Measurements from ENCODE around the gene CELSR1. TPM values are rescaled to one million over a fixed set of nuclear protein-coding genes. Genes with fewer than 3 reads are reported as not detected.

The CELSR1 gene
- total RNA-seq, 2 donors from 2014 or later = 3.0 to 6.0 TPM

- ATAC-seq = no peak
- Mint-ChIP-seq H3K27ac (no peak overlapping the region), H3K4me3 (no peak overlapping the region), H3K27me3 (peaks cover 5% of the 10 kb centered on the region), H3K36me3 (ENCODE audit: low read depth) (no peaks in the 10 kb centered on the region), H3K4me1 (peaks cover 3% of the 10 kb centered on the region)
- DNase-seq = no peak
- no peaks in the 10 kb centered on the region for H3K9me3 ChIP-seq (ENCODE audit: control insufficient read depth, low read length, poor library complexity, severe bottlenecking)
Measured at GRCh38 chr22:46515208-46516111, 22.0 kb downstream of the CELSR1 start.

- no peak overlapping the region for H3K27ac Mint-ChIP-seq
Measured at GRCh38 chr22:46514592-46515207, 22.7 kb downstream of the CELSR1 start.

GRCh38 chr22:46513908-46514550 lies 23.4 kb downstream of the CELSR1 start:
- H3K36me3 Mint-ChIP-seq (ENCODE audit: low read depth) = no peaks in the 10 kb centered on the region
- no peaks in the 10 kb centered on the region for H3K9me3 ChIP-seq (ENCODE audit: control insufficient read depth, low read length, poor library complexity, severe bottlenecking)
- H3K4me3 Mint-ChIP-seq = no peak overlapping the region
- ATAC-seq (no peak), DNase-seq (no peak)
- peaks cover 3% of the 10 kb centered on the region for H3K4me1 Mint-ChIP-seq
- H3K27ac Mint-ChIP-seq = no peak overlapping the region
- peaks cover 4% of the 10 kb centered on the region for H3K27me3 Mint-ChIP-seq

More at GRCh38 chr22:46514592-46515207, 22.7 kb downstream of the CELSR1 start:
- H3K4me3 Mint-ChIP-seq = no peak overlapping the region
- H3K27me3 Mint-ChIP-seq = peaks cover 4% of the 10 kb centered on the region
- peaks cover 3% of the 10 kb centered on the region for H3K4me1 Mint-ChIP-seq
- H3K9me3 ChIP-seq (ENCODE audit: control insufficient read depth, low read length, poor library complexity, severe bottlenecking) = no peaks in the 10 kb centered on the region
- no peaks in the 10 kb centered on the region for H3K36me3 Mint-ChIP-seq (ENCODE audit: low read depth)
- no peak for DNase-seq
- no peak for ATAC-seq

GRCh38 chr22:46512683-46513082 lies 24.7 kb downstream of the CELSR1 start:
- Mint-ChIP-seq H3K4me3 (no peak overlapping the region), H3K4me1 (peaks cover 3% of the 10 kb centered on the region), H3K27me3 (peaks cover 4% of the 10 kb centered on the region), H3K36me3 (ENCODE audit: low read depth) (no peaks in the 10 kb centered on the region), H3K27ac (no peak overlapping the region)
- no peaks in the 10 kb centered on the region for H3K9me3 ChIP-seq (ENCODE audit: control insufficient read depth, low read length, poor library complexity, severe bottlenecking)
- no peak for DNase-seq
- ATAC-seq = no peak

GRCh38 chr22:46512039-46512370 lies 25.4 kb downstream of the CELSR1 start:
- peaks cover 4% of the 10 kb centered on the region for H3K27me3 Mint-ChIP-seq
- H3K4me3 Mint-ChIP-seq = no peak overlapping the region
- DNase-seq (no peak), ATAC-seq (no peak)
- H3K4me1 Mint-ChIP-seq = no peaks in the 10 kb centered on the region
- H3K36me3 Mint-ChIP-seq (ENCODE audit: low read depth) = no peaks in the 10 kb centered on the region
- no peaks in the 10 kb centered on the region for H3K9me3 ChIP-seq (ENCODE audit: control insufficient read depth, low read length, poor library complexity, severe bottlenecking)
- H3K27ac Mint-ChIP-seq = no peak overlapping the region

- Mint-ChIP-seq H3K27me3 (peaks cover 4% of the 10 kb centered on the region), H3K27ac (peak overlapping the region; percentile 24), H3K36me3 (ENCODE audit: low read depth) (no peaks in the 10 kb centered on the region), H3K4me1 (no peaks in the 10 kb centered on the region), H3K4me3 (no peak overlapping the region)
- H3K9me3 ChIP-seq (ENCODE audit: control insufficient read depth, low read length, poor library complexity, severe bottlenecking) = no peaks in the 10 kb centered on the region
- no peak for ATAC-seq
- no peak for DNase-seq
Measured at GRCh38 chr22:46511151-46512038, 26.0 kb downstream of the CELSR1 start.

- Mint-ChIP-seq H3K4me3 (no peak overlapping the region), H3K4me1 (no peaks in the 10 kb centered on the region), H3K36me3 (ENCODE audit: low read depth) (no peaks in the 10 kb centered on the region), H3K27ac (no peak overlapping the region), H3K27me3 (peaks cover 4% of the 10 kb centered on the region)
- ATAC-seq (no peak), DNase-seq (no peak)
- H3K9me3 ChIP-seq (ENCODE audit: control insufficient read depth, low read length, poor library complexity, severe bottlenecking) = no peaks in the 10 kb centered on the region
Measured at GRCh38 chr22:46509416-46510089, 27.9 kb downstream of the CELSR1 start.

GRCh38 chr22:46508491-46508999 lies 28.9 kb downstream of the CELSR1 start:
- no peaks in the 10 kb centered on the region for H3K4me1 Mint-ChIP-seq
- no peaks in the 10 kb centered on the region for H3K36me3 Mint-ChIP-seq (ENCODE audit: low read depth)
- peaks cover 4% of the 10 kb centered on the region for H3K27me3 Mint-ChIP-seq
- H3K9me3 ChIP-seq (ENCODE audit: control insufficient read depth, low read length, poor library complexity, severe bottlenecking) = no peaks in the 10 kb centered on the region
- H3K4me3 Mint-ChIP-seq = no peak overlapping the region
- no peak overlapping the region for H3K27ac Mint-ChIP-seq
- no peak for DNase-seq
- ATAC-seq = no peak

- no peak for DNase-seq
- Mint-ChIP-seq H3K27me3 (peaks cover 4% of the 10 kb centered on the region), H3K4me3 (no peak overlapping the region), H3K36me3 (ENCODE audit: low read depth) (no peaks in the 10 kb centered on the region), H3K27ac (no peak overlapping the region), H3K4me1 (peaks cover 2% of the 10 kb centered on the region)
- ATAC-seq = no peak
- no peaks in the 10 kb centered on the region for H3K9me3 ChIP-seq (ENCODE audit: control insufficient read depth, low read length, poor library complexity, severe bottlenecking)
Measured at GRCh38 chr22:46507451-46508425, 29.7 kb downstream of the CELSR1 start.

GRCh38 chr22:46504584-46504983 lies 32.8 kb downstream of the CELSR1 start:
- ATAC-seq (no peak), DNase-seq (no peak)
- H3K36me3 Mint-ChIP-seq (ENCODE audit: low read depth) = no peaks in the 10 kb centered on the region
- H3K4me1 Mint-ChIP-seq = peaks cover 3% of the 10 kb centered on the region
- no peak overlapping the region for H3K4me3 Mint-ChIP-seq
- no peak overlapping the region for H3K27ac Mint-ChIP-seq
- H3K9me3 ChIP-seq (ENCODE audit: control insufficient read depth, low read length, poor library complexity, severe bottlenecking) = no peaks in the 10 kb centered on the region
- H3K27me3 Mint-ChIP-seq = peaks cover 6% of the 10 kb centered on the region

- H3K27ac Mint-ChIP-seq = no peak overlapping the region
- no peak for ATAC-seq
Measured at GRCh38 chr22:46502440-46503175, 34.8 kb downstream of the CELSR1 start.

More at GRCh38 chr22:46502440-46503175, 34.8 kb downstream of the CELSR1 start:
- H3K27me3 Mint-ChIP-seq = peaks cover 9% of the 10 kb centered on the region
- no peaks in the 10 kb centered on the region for H3K9me3 ChIP-seq (ENCODE audit: control insufficient read depth, low read length, poor library complexity, severe bottlenecking)
- H3K36me3 Mint-ChIP-seq (ENCODE audit: low read depth) = no peaks in the 10 kb centered on the region
- no peak for DNase-seq
- peaks cover 10% of the 10 kb centered on the region for H3K4me1 Mint-ChIP-seq
- H3K4me3 Mint-ChIP-seq = no peak overlapping the region
